Activated CD4-positive, CD25-positive, alpha-beta regulatory T cell treated with anti-CD3 and anti-CD28 coated beads, Interleukin-2, amount 50 U/mL, for 16 hours (primary cell): ENCODE results near the gene ASTN2.
A peak's percentile ranks its signal among the peaks of the same experiment; 100 is the strongest.

Experiments used
- DNase-seq: peaks from one replicate; pipeline ENCODE4 v3.0.0-alpha.2; 2020; ENCODE audit warnings: low read depth, low spot score

ASTN2 gene

DNA sequence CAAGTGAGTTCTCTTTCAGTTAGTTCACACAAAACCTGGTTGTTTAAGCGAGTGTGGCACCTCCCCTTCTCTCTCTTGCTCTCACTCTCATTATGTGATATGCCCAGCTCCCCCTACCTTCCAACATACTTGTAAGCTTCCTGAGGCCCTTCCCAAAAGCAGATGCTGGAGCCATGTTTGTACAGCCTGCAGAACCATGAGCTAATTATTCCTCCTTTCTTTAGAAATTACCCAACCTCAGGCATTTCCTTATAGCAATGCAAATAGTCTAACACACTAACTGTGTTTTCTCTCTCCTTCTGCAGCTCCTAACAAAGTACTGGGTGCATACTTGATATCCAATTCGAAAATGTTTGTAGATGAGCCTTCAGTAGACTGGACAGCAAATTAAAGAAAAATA, 665.1 kb downstream of the ASTN2 start:
- no peak for DNase-seq

DNA sequence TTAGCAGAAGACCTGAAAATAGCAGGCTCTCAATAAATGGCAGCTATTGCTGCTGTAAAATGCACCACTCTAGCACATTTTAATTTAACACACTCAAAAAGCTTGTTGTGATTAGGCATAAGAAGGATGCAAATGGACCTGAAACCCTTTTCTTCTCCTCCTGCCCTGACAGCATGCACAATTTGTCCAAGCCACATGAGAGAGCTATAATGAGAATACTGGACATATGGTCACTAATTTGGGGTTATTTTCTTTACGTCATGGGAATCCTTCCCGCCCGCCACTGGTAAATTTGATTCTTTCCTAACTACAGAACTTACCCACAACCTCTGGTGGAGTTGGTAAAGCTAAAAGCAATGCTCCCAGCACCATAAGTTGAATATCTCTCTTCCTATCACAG, 665.7 kb downstream of the ASTN2 start:
- DNase-seq: no peak

DNA sequence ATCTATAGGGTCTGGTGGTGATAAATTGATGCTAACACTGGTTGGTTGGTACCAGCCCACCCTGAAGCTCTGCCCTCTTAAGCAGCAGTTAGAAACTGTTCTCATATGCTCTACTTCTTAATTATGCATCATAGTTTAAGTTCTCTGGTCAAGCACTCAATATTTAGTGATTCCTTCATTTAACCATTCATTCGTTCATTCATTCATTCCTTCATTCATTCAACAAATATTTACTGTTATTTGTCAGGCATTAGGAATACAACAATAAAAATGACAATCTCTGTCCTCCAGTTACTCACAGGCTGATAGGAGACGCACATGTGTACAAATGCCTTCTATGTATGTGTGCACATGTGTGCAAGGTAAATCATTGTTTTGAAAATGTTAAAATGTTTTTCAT, 673.1 kb downstream of the ASTN2 start:
- no peak for DNase-seq

DNA sequence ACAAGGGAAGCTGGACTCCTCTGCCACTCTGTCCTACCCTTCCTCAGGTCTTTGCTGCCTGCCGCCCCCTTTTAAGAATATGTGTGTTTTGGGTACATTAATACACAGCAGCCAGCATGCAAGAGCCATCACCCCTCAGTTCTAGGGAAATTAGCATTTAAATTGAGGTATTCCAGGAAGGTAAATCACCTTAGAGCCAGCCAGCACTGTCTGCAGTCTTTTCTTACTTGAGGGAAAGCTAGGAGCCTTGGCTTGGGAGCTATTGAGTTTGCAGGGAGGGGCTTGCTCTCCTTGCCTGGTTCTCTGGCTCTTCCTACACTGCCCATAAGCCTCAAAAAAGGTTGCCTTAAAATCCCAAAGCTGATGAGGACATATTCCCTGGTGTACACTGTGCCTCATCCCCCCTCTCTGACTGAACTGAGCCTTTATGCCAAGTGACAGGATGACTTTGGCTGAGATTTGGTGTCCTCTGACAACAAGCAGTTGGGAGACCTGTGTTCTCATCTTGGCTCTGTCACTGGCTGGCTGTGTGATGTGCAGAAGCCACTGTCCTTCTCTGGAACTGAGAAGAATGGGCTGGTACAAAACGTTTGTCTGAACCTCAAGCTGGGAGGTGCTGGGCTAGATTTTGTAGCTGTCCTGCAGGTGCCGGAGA, 673.6 kb downstream of the ASTN2 start:
- DNase-seq: no peak

DNA sequence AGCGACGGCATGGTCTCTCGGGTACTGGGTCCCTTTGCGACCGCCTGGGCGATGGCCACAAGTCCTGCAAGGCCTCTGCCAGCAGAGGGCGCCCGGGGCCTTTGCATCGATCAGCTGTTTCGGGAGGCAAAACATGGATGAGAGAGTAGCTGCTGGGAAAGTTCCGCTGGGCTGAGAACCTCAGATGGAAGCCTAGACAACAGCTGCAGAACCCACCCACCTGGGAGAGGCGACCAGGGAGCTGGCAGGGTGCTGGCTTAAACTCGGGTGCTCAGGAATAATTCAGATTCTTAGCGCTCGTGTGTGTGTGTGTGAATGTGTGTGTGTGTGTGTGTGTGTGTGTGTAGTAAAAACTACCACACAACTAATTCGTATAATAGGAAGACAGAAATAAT, 677.7 kb downstream of the ASTN2 start:
- peak; percentile 8 for DNase-seq

DNA sequence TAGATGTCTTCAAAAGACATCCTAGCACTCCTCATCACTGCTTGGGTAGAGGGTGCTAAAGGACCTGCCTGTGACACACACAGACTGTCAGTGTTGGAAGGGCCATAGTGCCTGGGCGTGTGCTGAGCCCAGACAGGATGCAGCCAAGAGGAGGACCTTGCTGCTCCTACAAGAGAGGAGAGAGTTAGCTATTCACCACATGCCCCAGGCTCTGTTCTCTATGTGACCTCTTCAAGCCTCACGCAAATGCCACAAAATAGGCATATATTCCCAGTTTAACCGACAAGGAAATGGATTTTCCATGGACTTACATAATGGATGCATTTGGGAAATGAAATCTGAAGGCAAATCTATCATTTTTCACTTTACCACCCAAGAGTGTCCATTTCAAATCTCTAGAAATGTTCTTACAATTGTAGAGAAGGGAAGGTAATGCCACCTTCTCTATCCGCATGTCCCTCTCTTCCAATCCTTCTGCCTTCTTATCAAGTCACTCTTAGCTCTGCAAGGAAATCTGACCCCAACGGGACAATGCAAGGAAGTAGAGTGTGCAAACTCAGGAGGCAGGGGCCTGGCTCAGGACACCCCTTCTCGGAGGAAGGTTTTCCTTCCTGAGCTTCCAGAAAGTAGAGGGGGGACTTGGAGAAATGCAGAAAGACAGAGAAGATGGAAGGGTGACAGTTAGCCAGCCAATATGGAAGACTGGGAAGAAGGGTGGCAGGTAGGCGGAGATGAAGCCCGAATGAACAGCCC, 678.3 kb downstream of the ASTN2 start:
- DNase-seq: no peak

DNA sequence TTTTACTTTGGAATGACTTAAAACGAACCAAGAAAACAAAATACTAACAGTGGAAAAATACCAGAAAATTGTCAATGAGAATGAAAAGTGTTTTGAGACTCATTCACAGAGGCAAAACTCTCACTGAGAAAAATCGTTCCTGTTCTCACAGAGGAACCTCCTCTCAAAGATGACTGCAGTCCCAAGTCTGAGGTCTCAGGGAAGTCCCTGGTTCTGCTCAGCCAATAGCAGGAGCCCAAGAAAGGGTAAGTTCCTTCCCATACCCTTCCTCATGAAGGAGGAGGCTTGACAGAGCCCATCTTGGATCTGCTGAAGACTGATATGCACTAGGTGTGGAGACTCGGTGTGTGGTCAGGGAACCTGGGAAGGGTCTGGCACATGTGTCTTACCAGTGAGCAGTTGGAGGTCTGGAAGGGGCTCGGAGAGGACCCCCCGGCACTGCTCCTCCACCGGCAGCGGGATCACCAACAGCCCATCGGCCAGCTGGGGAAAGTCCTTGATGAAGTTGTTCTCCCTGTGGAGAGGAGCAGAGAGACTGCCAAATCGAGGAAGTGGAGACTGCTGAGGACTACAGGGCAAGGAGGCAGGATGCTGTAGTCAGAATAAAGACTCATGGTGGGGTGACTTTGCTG, 681.7 kb downstream of the ASTN2 start:
- no peak for DNase-seq

DNA sequence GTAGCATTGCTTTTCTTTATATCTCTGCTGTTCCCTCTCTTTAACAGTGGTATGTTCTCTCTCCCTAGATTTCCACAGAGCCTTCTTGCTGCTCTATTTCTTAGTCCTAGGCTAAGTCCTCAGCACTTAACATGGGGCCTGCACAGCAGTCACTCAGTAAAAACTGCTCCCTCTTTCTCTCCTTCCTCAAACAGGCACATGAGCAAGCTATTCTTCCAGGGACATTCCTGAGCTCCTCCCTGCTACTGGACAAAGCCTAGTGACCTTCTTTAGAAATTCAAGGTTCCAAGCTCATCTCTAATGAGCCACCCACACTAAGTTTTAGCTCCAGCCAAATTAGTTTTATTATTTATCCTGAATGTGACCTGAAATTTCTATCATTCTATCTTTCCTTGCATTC, 688.3 kb downstream of the ASTN2 start:
- no peak for DNase-seq

DNA sequence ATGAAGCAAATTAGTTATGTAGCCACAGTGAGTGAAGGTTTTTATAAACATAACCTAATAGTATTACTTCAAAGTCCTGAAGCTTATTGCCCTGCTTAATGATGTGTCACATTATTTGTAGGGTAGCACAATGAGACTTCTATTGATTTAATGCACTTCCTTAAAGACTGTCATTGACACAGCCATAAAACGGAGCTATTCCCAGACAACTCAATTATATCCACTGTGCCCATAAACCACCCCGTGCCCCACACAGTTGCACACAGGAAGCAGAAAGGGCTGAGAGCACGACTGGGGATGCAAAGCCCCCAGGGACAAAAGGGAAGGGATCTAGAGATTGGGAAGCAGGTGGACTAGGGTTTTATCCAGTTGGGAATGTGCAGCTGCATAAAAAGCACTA, 690.7 kb downstream of the ASTN2 start:
- DNase-seq: no peak

DNA sequence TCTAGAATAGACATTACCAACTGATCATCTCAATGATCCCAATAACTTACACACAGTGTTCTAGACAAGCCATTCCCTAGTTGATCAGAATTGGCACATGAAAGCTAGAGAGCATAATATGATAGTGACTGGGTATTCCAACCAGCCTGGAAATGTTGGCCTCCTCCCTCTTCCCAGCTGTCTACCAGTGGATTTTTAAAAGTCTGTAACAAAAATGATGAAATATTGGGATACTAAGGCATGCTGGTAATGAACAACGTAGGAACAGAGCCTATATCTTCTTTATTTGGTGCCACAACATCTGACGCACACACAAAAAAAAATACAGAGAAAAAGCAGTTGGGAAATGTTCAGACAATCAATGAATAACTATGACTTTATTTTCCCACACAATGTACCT, 692.9 kb downstream of the ASTN2 start:
- no peak for DNase-seq

DNA sequence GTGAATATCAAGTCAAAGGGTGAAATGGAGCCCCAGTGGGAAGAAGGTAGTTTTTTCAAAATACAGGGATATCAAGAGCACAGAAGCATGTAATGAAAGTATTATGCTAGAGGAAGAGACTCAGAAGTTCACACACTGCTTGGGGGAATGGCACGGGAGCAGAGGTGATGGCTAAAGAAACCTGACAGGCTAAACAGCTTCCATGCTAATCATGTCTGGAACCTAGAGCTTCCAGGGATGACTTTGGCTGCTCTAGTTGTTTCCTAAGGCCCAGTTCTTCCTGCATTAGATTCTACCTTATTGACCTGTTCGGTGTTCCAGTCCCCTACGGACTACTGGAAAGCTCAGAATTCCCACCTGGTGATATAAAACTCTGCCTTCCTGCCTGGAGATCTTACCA, 693.4 kb downstream of the ASTN2 start:
- DNase-seq: no peak

DNA sequence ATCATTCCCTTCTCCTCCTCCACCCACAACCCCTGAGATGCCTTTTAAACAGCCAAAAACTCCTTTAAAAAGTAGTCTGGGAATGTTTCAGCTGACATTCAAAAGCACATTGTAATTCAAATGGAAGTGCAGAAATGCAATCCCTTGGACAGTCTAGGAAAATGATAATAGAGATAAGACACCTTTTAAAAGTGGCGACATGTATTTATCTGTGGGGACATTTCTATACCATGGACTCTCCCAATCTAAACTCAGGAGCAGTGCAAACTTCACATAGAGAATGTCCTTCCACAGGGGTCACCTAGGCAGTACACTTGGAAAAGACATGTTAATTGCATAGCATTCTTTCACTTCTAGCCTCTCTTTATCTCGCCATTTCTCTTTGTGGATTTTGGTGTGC, 694.7 kb downstream of the ASTN2 start:
- no peak for DNase-seq

DNA sequence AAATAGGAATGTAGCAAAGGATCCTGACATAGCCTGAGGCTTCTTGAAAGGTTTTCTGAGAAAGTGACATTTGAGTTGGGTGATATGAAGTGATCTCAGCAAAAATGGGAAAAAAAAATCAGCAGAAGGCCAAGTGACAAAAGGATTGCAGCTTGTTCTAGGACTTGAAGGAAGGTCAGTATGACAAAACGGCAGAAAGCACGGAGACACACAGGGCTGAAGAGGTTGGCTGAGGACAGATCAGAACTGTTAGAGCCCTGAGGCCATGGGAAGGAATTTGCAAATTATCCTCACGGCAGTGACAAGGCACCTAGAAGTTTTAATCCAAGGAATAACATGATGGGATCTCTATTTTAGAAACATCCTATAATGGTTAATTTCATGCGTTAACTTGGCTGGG, 696.7 kb downstream of the ASTN2 start:
- DNase-seq: no peak

DNA sequence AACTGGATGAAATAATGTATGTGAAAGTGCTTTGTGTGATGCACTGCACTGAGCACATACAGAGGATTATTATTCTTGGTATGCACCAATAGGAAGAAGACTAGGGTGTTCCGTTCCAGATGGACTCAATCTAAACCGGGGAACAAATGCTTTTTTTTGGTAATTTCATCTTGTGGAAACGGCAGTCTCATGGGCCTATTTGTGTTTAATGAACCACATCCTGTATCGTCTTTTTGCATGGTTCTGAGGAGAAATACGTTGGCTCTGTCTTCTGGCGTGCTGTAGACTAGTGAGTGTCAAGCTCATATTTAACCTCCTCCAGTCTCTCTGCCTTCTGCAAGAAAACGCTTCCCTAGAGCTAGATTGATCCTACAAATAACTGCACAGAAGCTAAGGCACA, 697.7 kb downstream of the ASTN2 start:
- no peak for DNase-seq

DNA sequence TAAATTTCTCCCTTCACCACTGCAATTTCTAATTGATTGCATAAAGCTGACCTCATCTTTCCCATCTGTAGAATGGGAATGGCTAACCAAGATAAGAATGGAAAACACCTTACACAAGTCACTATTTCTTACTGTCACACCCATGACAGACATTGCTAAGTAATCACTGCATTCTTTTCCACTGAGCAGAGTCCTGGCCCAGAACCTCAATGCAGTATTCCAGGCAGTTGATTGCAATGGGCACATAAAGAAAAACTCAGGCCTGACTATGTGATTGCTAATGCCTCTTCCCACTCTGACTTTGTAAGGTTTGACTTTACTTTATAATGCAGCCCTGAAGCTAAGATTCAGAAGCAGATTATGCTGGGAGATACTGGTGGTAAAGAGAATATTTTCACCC, 698.4 kb downstream of the ASTN2 start:
- DNase-seq: no peak

DNA sequence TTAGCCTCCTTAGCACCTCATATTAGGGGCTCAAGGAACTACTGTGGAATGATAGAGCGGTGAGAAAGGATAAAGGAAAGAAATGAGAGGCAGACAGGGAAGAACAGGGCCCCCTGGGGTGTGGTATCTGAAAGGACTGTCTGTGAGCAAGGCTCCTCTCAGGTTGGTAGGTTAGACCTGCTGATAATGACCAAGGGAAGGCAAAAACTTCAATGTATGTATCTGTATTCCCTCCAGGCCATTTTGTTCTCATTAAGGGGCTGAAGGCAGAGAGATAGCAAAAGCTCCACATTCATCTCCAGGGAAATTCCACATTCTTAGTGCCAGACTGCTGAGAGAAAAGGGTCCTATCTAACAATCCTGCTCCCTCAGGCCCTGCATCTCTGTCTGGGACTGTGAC, 699.1 kb downstream of the ASTN2 start:
- no peak for DNase-seq

DNA sequence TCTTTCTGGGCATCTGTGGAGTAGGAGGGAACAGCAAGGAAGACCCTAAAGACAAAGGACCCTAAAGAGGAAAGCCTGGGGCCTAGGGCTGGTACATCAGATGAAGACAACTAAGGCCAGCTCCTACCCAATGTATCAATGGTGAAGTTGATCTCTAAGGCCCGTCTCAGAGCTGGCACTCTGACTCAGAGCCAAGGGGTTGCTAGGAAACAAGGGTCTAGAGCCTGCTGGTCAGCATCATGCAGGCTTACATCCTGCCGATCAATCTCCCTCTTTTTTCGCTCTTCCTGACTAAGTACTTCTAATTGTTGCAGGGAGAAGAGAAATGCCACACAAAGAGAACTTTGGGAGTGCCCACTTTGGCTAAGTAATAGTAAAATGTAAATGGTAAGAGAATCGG, 701.6 kb downstream of the ASTN2 start:
- no peak for DNase-seq

DNA sequence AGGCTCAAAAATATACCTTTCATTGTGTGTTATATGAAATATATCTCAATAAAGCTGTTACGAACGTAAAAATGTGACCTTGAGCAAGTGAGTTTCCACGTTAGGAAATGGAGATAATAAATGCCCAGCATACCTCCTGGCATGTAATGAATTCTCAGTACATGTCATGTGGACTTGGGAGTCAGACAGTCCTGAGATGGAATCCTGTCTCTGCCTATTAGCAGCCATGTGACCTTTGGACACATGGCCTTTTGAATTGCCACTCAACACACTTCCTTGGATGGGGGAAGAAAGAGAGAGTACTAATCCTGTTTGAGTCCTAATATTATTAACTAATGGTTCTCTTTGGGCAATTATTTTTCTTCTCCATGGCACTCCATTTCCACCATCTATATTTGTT, 702.1 kb downstream of the ASTN2 start:
- no peak for DNase-seq

DNA sequence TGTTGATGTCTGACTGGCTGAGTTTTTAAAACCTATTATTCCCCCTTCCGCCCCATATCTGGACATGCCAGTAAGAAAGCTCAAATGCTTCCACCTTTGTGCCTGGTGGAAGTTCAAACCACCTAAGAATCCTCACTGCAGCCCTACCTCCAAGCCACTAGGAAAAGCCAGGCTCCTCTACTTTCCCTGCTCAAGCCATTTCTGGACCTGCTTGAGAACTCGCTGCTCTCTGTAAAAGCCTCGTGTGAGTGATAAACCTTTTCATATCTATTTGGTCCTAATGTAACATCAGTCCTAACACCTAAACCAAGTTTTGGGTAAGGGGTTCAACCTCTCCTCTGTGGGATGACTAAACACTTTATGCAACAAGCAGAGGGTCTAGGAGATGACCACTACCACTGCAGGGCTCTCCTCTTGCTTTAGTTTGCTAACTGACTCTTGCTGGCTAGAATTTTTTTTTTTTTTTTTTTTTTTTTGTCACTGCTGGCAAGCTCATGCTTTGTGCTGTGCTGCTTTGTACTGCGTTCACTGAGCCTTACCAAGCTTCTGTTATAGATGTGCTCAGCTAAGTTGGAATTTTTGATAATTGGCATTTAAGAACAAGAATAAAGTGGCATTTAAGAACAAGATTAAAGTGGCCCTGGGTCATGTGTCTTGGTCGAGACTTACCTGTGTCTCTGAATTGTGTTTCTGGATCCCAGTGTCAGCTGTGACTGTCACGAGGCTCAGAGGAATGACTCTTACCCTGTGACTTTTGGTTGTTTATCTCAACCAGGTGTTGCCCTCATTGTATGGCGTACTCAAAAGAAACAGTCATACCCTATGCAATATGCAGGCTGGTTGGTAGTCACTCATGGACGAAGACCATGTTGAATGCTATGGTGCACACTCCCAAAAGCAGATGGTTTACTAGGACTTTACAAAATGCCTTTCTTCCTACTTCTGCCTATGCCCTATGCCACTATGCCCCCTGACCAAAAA, 708.3 kb downstream of the ASTN2 start:
- no peak for DNase-seq

DNA sequence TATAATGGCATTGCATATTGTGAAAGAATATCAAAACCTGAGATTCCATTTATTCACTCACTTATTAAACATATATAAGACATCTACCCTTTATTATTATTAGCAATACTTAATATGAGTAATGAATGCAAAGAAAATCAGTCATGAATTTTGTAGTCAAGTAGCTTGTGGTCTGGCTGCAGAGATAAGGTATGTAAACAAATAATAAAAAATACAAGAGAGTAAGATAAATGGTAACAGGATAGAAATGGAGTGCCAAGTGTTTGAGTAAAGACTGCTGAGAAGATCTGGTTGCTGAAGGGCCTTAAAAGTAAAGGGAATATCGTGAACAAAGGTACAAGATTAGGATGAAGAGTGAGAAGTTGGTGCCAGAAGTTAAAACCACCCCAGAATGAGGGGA, 709.3 kb downstream of the ASTN2 start:
- DNase-seq: no peak

DNA sequence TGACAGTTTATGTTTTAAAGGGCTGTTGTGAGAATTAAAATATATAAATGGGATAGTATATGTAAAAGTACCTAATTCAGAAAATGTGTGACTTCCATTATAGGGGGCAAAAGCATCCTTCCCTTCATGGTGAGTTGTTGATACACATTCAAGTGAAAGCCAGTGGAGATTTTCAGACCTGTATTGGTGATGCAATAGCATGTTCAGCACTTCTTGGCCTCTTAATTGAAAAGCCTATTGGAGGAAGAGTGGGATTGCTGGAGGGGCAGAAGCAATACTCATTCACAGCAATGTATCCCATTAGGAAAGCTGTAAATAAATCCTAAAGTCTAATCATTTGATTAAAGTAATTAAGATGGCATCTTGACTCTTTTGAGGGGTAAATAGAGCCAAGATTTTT, 710.4 kb downstream of the ASTN2 start:
- no peak for DNase-seq

DNA sequence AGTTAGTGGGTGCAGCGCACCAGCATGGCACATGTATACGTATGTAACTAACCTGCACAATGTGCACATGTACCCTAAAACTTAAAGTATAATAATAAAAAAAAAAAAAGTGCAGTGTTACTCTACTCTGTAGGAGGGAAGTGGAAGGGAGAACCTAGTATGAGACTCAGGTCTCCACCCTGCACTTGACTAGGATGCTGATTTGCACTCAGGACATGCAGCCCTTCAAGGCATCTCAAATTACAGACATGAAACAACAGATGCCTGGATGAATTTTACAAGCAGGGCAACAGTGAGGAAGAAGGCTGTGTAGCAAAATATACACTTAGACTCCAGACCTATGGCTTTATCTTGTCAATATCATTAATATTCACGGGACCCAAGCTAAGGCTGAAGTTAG, 711.2 kb downstream of the ASTN2 start:
- no peak for DNase-seq
